CD4-positive, alpha-beta T cell (primary cell): ENCODE measurements around the gene KIF18A. TPM values are rescaled to one million over a fixed set of nuclear protein-coding genes. Genes with fewer than 3 reads are reported as not detected.

Experiments
- ATAC-seq: fragments of 200-7000 bp; cut with Tn5 transposase; one replicate; pipeline ENCODE4 v1.10.0; 2022; ENCODE audit warnings: mild to moderate bottlenecking; ENCODE audit not compliant: poor library complexity
- CTCF ChIA-PET: fragments of 350-600 bp; sonication (Branson Sonifier 250); formaldehyde crosslinking; loops from one replicate; lab custom pipeline; 2021; ENCODE audit warnings: antibody characterized with exemption, inconsistent platforms; lab: Charles Lee
- POLR2A ChIA-PET: fragments of 350-600 bp; sonication (Branson Sonifier 250); formaldehyde crosslinking; loops from one replicate; lab custom pipeline; 2021; ENCODE audit warnings: antibody characterized with exemption, inconsistent platforms; lab: Charles Lee
- DNase-seq, 14 experiments: peaks; one replicate each; pipeline ENCODE4 v3.0.0-alpha.2; 2013 to 2020; ENCODE audit warnings: mixed read lengths in 2 of 14
- H3K27ac ChIP-seq, 2 donors: one replicate each; pipeline versions ENCODE4 v1.5.1 to v1.7.0; 2013; ENCODE audit warnings: low read length in 2 of 2, low read depth in 1 of 2, mild to moderate bottlenecking in 1 of 2
- H3K27me3 ChIP-seq, 2 experiments: 1 replicate in 1 of 2; 2 replicates in 1 of 2; pipeline versions ENCODE4 v1.6.1 to v1.7.0; 2013; ENCODE audit warnings: low read length in 2 of 2, control low read depth in 1 of 2, mild to moderate bottlenecking in 1 of 2, moderate library complexity in 1 of 2; ENCODE audit not compliant: insufficient read depth in 2 of 2, control insufficient read depth in 1 of 2
- H3K36me3 ChIP-seq: one replicate; pipeline ENCODE4 v1.6.1; 2013; ENCODE audit warnings: low read length, control low read depth; ENCODE audit not compliant: insufficient read depth
- H3K4me1 ChIP-seq: one replicate; pipeline ENCODE4 v1.6.1; 2013; ENCODE audit warnings: low read length, control low read depth; ENCODE audit not compliant: insufficient read depth
- H3K4me3 ChIP-seq: one replicate; pipeline ENCODE4 v1.5.1; 2013; ENCODE audit warnings: mild to moderate bottlenecking, low read length, moderate library complexity
- H3K9me3 ChIP-seq, 2 experiments: 1 replicate in 1 of 2; 2 replicates in 1 of 2; pipeline versions ENCODE4 v1.6.1 to v1.7.0; 2013; ENCODE audit warnings: low read length in 2 of 2, mild to moderate bottlenecking in 2 of 2, control low read depth in 1 of 2, moderate library complexity in 1 of 2; ENCODE audit not compliant: control insufficient read depth in 1 of 2, insufficient read depth in 1 of 2
- H3K27ac Mint-ChIP-seq: one replicate; pipeline ENCODE4 v1.8.0; 2020; ENCODE audit warnings: mixed read lengths
- H3K27me3 Mint-ChIP-seq: one replicate; pipeline ENCODE4 v1.8.0; 2021; ENCODE audit warnings: mixed read lengths
- H3K36me3 Mint-ChIP-seq: one replicate; pipeline ENCODE4 v1.8.0; 2021; ENCODE audit warnings: low read depth, mixed read lengths
- H3K4me1 Mint-ChIP-seq: one replicate; pipeline ENCODE4 v1.8.0; 2021; ENCODE audit warnings: low read depth, mixed read lengths
- H3K4me3 Mint-ChIP-seq: one replicate; pipeline ENCODE4 v1.8.0; 2020; ENCODE audit warnings: mild to moderate bottlenecking, mixed read lengths
- H3K9me3 Mint-ChIP-seq: one replicate; pipeline ENCODE4 v1.8.0; 2020; ENCODE audit warnings: mixed read lengths
- intact Hi-C, 2 experiments: fragments of 100-400 bp; cut with DNase I in 1 of 2; cut with micrococcal nuclease in 1 of 2; formaldehyde crosslinking; loops; one replicate each; pipeline versions ENCODE4 v1.15.1 to v1.9.0; 2023 to 2025; cut with DNase I, micrococcal nuclease
- total RNA-seq, 174 experiments: library from RNA in 2 of 174; stranded (reverse) in 2 of 174; gene quantifications; one replicate each; pipeline ENCODE4 v1.2.3 and lab custom pipeline; 2021 to 2026
- TF ChIP-seq, protein P1 (sequence below): fragments of 200-600 bp; IDR thresholded peaks from one replicate; pipeline ENCODE4 v1.8.0; 2022; ENCODE audit warnings: antibody characterized with exemption, mild to moderate bottlenecking

Gene KIF18A
- total RNA-seq, 2 experiments from 2014 or later = 3.4 to 5.3 TPM

DNA sequence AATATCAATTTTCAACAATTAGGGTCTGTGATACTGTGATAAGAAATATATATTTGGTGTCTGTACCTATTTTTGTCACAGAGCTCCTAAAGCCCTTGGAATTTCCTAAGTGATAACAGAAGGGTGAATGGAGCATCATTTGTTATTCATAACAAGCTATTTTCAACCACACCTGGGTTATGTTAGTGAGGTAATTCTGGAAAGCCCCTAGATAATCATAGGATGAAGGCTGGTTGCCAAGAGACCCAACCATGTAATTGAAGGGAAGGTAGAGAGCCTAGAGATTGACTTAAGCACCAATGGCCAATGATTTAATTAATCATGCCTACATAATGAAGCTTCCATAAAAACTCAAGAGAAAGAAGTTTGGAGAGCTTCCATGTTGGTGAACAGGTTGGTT lies 109.4 kb downstream of the KIF18A start:
- POLR2A ChIA-PET = interaction anchor here (1.0 kb wide), 1 partner anchor 9 kb away, joined by 3 read pairs; no protein-coding TSS in a partner anchor

DNA sequence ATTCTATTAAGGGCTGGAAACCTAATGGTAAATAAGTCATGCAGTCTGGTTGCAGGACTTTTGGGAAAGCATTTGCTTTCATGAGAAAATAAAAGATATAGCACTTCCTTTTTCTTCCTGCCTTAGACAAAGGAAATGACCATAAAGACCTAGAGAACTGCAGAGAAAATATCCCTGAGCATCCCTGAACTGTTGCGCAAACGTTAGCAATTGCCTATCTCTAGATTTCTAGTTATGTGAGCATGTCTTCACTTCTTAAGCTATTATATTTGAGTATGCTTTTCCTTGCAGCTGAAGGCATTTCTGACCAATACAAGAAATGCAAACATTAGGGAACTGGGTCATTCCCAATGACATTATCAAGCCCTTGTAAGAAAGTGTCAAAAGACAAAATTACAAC lies 110.6 kb downstream of the KIF18A start:
- H3K9me3 ChIP-seq = peaks cover 7 to 9% of the 10 kb centered on the region in 2 experiments
- TF ChIP-seq, protein P1, sequence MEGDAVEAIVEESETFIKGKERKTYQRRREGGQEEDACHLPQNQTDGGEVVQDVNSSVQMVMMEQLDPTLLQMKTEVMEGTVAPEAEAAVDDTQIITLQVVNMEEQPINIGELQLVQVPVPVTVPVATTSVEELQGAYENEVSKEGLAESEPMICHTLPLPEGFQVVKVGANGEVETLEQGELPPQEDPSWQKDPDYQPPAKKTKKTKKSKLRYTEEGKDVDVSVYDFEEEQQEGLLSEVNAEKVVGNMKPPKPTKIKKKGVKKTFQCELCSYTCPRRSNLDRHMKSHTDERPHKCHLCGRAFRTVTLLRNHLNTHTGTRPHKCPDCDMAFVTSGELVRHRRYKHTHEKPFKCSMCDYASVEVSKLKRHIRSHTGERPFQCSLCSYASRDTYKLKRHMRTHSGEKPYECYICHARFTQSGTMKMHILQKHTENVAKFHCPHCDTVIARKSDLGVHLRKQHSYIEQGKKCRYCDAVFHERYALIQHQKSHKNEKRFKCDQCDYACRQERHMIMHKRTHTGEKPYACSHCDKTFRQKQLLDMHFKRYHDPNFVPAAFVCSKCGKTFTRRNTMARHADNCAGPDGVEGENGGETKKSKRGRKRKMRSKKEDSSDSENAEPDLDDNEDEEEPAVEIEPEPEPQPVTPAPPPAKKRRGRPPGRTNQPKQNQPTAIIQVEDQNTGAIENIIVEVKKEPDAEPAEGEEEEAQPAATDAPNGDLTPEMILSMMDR = no peak
- H3K27me3 ChIP-seq = no peaks in the 10 kb centered on the region
- H3K27ac Mint-ChIP-seq = no peak overlapping the region
- no peak overlapping the region for H3K27ac ChIP-seq
- H3K27me3 Mint-ChIP-seq = no peaks in the 10 kb centered on the region
- ChIA-PET POLR2A (no interaction called here), CTCF (no interaction called here)
- ATAC-seq (no peak), DNase-seq (no peak)
- H3K4me3 Mint-ChIP-seq = no peak overlapping the region
- no peaks in the 10 kb centered on the region for H3K4me1 Mint-ChIP-seq
- H3K4me3 ChIP-seq = no peak overlapping the region
- H3K9me3 Mint-ChIP-seq = peaks cover 10% of the 10 kb centered on the region
- H3K4me1 ChIP-seq = no peaks in the 10 kb centered on the region
- intact Hi-C loops = no loop called here
- peaks cover 8% of the 10 kb centered on the region for H3K36me3 Mint-ChIP-seq
- no peaks in the 10 kb centered on the region for H3K36me3 ChIP-seq

More for the DNA sequence above, 109.4 kb downstream of the KIF18A start:
- Histone ChIP-seq H3K27me3 (no peaks in the 10 kb centered on the region), H3K9me3 (peaks cover 9 to 17% of the 10 kb centered on the region in 2 experiments), H3K27ac (no peak overlapping the region), H3K4me3 (no peak overlapping the region), H3K36me3 (no peaks in the 10 kb centered on the region), H3K4me1 (no peaks in the 10 kb centered on the region)
- Mint-ChIP-seq H3K36me3 (peaks cover 13% of the 10 kb centered on the region), H3K9me3 (peaks cover 16% of the 10 kb centered on the region), H3K27me3 (no peaks in the 10 kb centered on the region), H3K4me3 (no peak overlapping the region), H3K27ac (no peak overlapping the region), H3K4me1 (no peaks in the 10 kb centered on the region)
- intact Hi-C loops = no loop called here
- ATAC-seq (no peak), DNase-seq (no peak)
- CTCF ChIA-PET = no interaction called here
- TF ChIP-seq, protein P1 = no peak

DNA sequence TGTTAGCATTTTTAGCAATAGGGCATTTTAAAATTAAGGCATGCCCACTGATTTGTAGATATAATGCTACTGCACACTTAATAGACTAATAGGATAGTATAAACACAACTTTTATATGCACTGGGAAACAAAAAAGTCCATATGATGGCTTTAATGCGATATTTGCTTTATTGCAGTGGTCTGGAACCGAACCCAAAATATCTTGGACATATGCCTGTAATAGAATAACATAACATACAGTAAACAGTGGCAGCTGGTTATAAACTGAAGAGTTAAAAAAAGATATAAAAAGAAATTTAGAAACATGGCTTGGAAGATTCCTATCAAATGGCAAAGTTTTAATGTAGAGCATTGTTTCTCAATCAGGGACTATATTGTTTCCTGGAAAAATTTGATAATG lies 111.9 kb downstream of the KIF18A start:
- ChIA-PET POLR2A (no interaction called here), CTCF (no interaction called here)

More for the DNA sequence above, 111.9 kb downstream of the KIF18A start:
- no peak overlapping the region for H3K27ac ChIP-seq
- intact Hi-C loops = no loop called here
- Mint-ChIP-seq H3K27me3 (no peaks in the 10 kb centered on the region), H3K9me3 (peaks cover 4% of the 10 kb centered on the region), H3K36me3 (peaks cover 1% of the 10 kb centered on the region), H3K4me1 (no peaks in the 10 kb centered on the region), H3K27ac (no peak overlapping the region), H3K4me3 (no peak overlapping the region)
- DNase-seq (no peak), ATAC-seq (no peak)
- no peaks in the 10 kb centered on the region for H3K36me3 ChIP-seq
- H3K4me3 ChIP-seq = no peak overlapping the region
- H3K4me1 ChIP-seq = no peaks in the 10 kb centered on the region
- TF ChIP-seq, protein P1 = no peak
- H3K9me3 ChIP-seq = peaks cover 0 to 4% of the 10 kb centered on the region in 2 experiments
- H3K27me3 ChIP-seq = no peaks in the 10 kb centered on the region
